SK-N-SH (cell line): Measurements from ENCODE around the gene MRPS26.

Experiments
- POLR2AphosphoS5 ChIP-seq: IDR thresholded peaks from 2 replicates; pipeline ENCODE4 v1.6.1; 2012; ENCODE audit warnings: low read depth, low read length
- TF ChIP-seq, protein P1 (sequence below): fragments of 150-350 bp; IDR thresholded peaks from 2 replicates; pipeline ENCODE4 v1.6.1; 2016; ENCODE audit warnings: mild to moderate bottlenecking, low read depth, low read length
- TF ChIP-seq, protein P2 (sequence below): IDR thresholded peaks from 2 replicates; pipeline ENCODE4 v1.4.0; 2012; ENCODE audit warnings: low read depth, borderline replicate concordance
- TF ChIP-seq, protein P3 (sequence below): fragments of 200-600 bp; sonication (generic); IDR thresholded peaks from 2 replicates; pipeline ENCODE4 v1.6.1; 2017; ENCODE audit warnings: antibody characterized with exemption, mild to moderate bottlenecking, moderate library complexity
- TF ChIP-seq, protein P4 (sequence below): IDR thresholded peaks from 2 replicates; pipeline ENCODE4 v1.4.0; 2012; ENCODE audit warnings: low read depth

DNA sequence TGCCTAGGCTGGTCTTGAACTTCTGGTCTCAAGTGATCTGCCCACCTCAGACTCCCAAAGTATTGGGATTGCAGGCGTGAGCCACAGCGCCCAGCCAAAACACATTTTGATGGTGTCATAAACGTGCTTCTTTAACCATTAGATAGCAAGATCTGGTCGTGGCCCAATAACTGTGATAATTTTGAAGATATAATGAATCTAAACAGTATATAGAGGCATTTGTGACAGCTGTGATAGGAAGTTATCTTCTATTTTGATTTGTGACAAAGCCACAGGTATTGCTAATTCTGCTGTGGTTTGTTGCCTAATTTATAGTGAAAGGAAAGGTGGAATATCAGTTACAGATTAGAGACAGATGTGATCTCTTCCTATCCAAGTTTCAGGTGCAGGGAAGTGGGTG lies 24.9 kb downstream of the MRPS26 start:
- TF ChIP-seq, protein P1, sequence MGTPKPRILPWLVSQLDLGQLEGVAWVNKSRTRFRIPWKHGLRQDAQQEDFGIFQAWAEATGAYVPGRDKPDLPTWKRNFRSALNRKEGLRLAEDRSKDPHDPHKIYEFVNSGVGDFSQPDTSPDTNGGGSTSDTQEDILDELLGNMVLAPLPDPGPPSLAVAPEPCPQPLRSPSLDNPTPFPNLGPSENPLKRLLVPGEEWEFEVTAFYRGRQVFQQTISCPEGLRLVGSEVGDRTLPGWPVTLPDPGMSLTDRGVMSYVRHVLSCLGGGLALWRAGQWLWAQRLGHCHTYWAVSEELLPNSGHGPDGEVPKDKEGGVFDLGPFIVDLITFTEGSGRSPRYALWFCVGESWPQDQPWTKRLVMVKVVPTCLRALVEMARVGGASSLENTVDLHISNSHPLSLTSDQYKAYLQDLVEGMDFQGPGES = no peak
- TF ChIP-seq, protein P2, sequence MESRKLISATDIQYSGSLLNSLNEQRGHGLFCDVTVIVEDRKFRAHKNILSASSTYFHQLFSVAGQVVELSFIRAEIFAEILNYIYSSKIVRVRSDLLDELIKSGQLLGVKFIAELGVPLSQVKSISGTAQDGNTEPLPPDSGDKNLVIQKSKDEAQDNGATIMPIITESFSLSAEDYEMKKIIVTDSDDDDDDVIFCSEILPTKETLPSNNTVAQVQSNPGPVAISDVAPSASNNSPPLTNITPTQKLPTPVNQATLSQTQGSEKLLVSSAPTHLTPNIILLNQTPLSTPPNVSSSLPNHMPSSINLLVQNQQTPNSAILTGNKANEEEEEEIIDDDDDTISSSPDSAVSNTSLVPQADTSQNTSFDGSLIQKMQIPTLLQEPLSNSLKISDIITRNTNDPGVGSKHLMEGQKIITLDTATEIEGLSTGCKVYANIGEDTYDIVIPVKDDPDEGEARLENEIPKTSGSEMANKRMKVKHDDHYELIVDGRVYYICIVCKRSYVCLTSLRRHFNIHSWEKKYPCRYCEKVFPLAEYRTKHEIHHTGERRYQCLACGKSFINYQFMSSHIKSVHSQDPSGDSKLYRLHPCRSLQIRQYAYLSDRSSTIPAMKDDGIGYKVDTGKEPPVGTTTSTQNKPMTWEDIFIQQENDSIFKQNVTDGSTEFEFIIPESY = no peak
- TF ChIP-seq POLR2AphosphoS5 = no peak
- TF ChIP-seq, protein P3, sequence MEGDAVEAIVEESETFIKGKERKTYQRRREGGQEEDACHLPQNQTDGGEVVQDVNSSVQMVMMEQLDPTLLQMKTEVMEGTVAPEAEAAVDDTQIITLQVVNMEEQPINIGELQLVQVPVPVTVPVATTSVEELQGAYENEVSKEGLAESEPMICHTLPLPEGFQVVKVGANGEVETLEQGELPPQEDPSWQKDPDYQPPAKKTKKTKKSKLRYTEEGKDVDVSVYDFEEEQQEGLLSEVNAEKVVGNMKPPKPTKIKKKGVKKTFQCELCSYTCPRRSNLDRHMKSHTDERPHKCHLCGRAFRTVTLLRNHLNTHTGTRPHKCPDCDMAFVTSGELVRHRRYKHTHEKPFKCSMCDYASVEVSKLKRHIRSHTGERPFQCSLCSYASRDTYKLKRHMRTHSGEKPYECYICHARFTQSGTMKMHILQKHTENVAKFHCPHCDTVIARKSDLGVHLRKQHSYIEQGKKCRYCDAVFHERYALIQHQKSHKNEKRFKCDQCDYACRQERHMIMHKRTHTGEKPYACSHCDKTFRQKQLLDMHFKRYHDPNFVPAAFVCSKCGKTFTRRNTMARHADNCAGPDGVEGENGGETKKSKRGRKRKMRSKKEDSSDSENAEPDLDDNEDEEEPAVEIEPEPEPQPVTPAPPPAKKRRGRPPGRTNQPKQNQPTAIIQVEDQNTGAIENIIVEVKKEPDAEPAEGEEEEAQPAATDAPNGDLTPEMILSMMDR = no peak
- TF ChIP-seq, protein P4, sequence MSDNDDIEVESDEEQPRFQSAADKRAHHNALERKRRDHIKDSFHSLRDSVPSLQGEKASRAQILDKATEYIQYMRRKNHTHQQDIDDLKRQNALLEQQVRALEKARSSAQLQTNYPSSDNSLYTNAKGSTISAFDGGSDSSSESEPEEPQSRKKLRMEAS = no peak
